ENCODE data around the gene PCBP3.

GRCh38 chr21:45918011-45918410, 274.5 kb downstream of the PCBP3 start:
- TF ChIP-seq POLR2AphosphoS5 (IDR thresholded peaks at IDR 0.05; ENCODE audit: insufficient read depth, low read depth, low read length) = no peak
- TF ChIP-seq, protein P1, sequence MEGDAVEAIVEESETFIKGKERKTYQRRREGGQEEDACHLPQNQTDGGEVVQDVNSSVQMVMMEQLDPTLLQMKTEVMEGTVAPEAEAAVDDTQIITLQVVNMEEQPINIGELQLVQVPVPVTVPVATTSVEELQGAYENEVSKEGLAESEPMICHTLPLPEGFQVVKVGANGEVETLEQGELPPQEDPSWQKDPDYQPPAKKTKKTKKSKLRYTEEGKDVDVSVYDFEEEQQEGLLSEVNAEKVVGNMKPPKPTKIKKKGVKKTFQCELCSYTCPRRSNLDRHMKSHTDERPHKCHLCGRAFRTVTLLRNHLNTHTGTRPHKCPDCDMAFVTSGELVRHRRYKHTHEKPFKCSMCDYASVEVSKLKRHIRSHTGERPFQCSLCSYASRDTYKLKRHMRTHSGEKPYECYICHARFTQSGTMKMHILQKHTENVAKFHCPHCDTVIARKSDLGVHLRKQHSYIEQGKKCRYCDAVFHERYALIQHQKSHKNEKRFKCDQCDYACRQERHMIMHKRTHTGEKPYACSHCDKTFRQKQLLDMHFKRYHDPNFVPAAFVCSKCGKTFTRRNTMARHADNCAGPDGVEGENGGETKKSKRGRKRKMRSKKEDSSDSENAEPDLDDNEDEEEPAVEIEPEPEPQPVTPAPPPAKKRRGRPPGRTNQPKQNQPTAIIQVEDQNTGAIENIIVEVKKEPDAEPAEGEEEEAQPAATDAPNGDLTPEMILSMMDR (IDR thresholded peaks at IDR 0.05; ENCODE audit: extremely low read depth in 1 of 2, insufficient read depth in 1 of 2, low read depth in 1 of 2, low read length in 2 of 2) = no peak

Measured in endothelial cell of umbilical vein (primary cell).